ENCODE data around the gene CFTR.

GRCh38 chr7:117619681-117620080, 139.9 kb downstream of the CFTR start:
- TF ChIP-seq CTCF (IDR thresholded peaks at IDR 0.05) (no peak), POLR2A (IDR thresholded peaks at IDR 0.05) (no peak), EP300 (IDR thresholded peaks at IDR 0.05; ENCODE audit: low read depth) (no peak)

All from transverse colon (tissue), 3 donors.